ENCODE measurements around the gene EPS8L1. TPM values are rescaled to one million over a fixed set of nuclear protein-coding genes. Genes with fewer than 3 reads are reported as not detected.

EPS8L1 gene
- total RNA-seq, 1 experiment from 2014 or later: 62.1 TPM

GRCh38 chr19:55050749-55051532 is 24.7 kb upstream of the EPS8L1 start:
- Histone ChIP-seq H3K9me2 (ENCODE audit: insufficient read depth) (no peaks in the 10 kb centered on the region), H3K4me1 (ENCODE audit: control insufficient read depth in 1 of 2, insufficient read depth in 2 of 2, low read length in 2 of 2) (no peaks in the 10 kb centered on the region), H3K9me3 (ENCODE audit: control insufficient read depth in 1 of 2, insufficient read depth in 1 of 2, low read depth in 1 of 2, low read length in 2 of 2) (no peaks in the 10 kb centered on the region), H3K36me3 (ENCODE audit: control insufficient read depth in 1 of 2, insufficient read depth in 2 of 2, low read length in 2 of 2) (peaks cover 30 to 47% of the 10 kb centered on the region in 2 experiments), H3K27ac (ENCODE audit: low read depth, low read length) (no peak overlapping the region), H2AFZ (ENCODE audit: low read depth, low read length, poor library complexity, severe bottlenecking) (no peak overlapping the region), H3K79me2 (ENCODE audit: insufficient read depth, low read length) (peaks cover 53% of the 10 kb centered on the region), H4K20me1 (ENCODE audit: insufficient read depth) (no peaks in the 10 kb centered on the region), H3K27me3 (ENCODE audit: insufficient read depth, low read length) (no peaks in the 10 kb centered on the region), H3K9ac (ENCODE audit: low read length) (no peak overlapping the region), H3K4me3 (replicated peaks in 1 of 2; ENCODE audit: low read depth in 1 of 2, low read length in 2 of 2) (no peak overlapping the region), H3K4me2 (ENCODE audit: low read length) (no peak overlapping the region)
- no peak for DNase-seq (ENCODE audit: low read depth, low spot score)
- ChIA-PET POLR2A (no interaction called here), RAD21 (ENCODE audit: low non-redundant PET in 1 of 2, low total read pairs in 2 of 2, uncharacterized antibody in 2 of 2, unreplicated experiment in 2 of 2) (no interaction called here), CTCF (no interaction called here)
- BruUV-seq (replicated peaks): no TSS peak
- ATAC-seq: no peak
- intact Hi-C loops (cut with micrococcal nuclease): no loop called here
- TF ChIP-seq, protein P1, sequence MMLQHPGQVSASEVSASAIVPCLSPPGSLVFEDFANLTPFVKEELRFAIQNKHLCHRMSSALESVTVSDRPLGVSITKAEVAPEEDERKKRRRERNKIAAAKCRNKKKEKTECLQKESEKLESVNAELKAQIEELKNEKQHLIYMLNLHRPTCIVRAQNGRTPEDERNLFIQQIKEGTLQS (IDR thresholded peaks at IDR 0.05): no peak
- no peak for TF ChIP-seq SIN3A (IDR thresholded peaks at IDR 0.05; ENCODE audit: low read depth)
- no peak for TF ChIP-seq ZFX (IDR thresholded peaks at IDR 0.05)
- TF ChIP-seq JUND (IDR thresholded peaks at IDR 0.05): no peak
- TF ChIP-seq, protein P2, sequence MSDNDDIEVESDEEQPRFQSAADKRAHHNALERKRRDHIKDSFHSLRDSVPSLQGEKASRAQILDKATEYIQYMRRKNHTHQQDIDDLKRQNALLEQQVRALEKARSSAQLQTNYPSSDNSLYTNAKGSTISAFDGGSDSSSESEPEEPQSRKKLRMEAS (IDR thresholded peaks at IDR 0.05): no peak
- TF ChIP-seq EZH2 (IDR thresholded peaks at IDR 0.05): no peak
- no peak for TF ChIP-seq RAD21 (IDR thresholded peaks at IDR 0.05; ENCODE audit: low read depth)
- TF ChIP-seq, protein P3, sequence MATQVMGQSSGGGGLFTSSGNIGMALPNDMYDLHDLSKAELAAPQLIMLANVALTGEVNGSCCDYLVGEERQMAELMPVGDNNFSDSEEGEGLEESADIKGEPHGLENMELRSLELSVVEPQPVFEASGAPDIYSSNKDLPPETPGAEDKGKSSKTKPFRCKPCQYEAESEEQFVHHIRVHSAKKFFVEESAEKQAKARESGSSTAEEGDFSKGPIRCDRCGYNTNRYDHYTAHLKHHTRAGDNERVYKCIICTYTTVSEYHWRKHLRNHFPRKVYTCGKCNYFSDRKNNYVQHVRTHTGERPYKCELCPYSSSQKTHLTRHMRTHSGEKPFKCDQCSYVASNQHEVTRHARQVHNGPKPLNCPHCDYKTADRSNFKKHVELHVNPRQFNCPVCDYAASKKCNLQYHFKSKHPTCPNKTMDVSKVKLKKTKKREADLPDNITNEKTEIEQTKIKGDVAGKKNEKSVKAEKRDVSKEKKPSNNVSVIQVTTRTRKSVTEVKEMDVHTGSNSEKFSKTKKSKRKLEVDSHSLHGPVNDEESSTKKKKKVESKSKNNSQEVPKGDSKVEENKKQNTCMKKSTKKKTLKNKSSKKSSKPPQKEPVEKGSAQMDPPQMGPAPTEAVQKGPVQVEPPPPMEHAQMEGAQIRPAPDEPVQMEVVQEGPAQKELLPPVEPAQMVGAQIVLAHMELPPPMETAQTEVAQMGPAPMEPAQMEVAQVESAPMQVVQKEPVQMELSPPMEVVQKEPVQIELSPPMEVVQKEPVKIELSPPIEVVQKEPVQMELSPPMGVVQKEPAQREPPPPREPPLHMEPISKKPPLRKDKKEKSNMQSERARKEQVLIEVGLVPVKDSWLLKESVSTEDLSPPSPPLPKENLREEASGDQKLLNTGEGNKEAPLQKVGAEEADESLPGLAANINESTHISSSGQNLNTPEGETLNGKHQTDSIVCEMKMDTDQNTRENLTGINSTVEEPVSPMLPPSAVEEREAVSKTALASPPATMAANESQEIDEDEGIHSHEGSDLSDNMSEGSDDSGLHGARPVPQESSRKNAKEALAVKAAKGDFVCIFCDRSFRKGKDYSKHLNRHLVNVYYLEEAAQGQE (IDR thresholded peaks at IDR 0.05; ENCODE audit: low read depth): no peak
- TF ChIP-seq FOSL1 (IDR thresholded peaks at IDR 0.05; ENCODE audit: low read depth): no peak
- no peak for TF ChIP-seq EZH2phosphoT487 (IDR thresholded peaks at IDR 0.05; ENCODE audit: borderline replicate concordance)
- TF ChIP-seq POLR2A (IDR thresholded peaks at IDR 0.05; ENCODE audit: borderline replicate concordance, extremely low read depth, insufficient read depth, insufficient read length): no peak
- TF ChIP-seq TCF7L2 (IDR thresholded peaks at IDR 0.05; ENCODE audit: borderline replicate concordance, extremely low read depth, insufficient read depth, insufficient read length): no peak
- TF ChIP-seq CBX3 (IDR thresholded peaks at IDR 0.05; ENCODE audit: low read depth): no peak
- no peak for TF ChIP-seq YY1 (IDR thresholded peaks at IDR 0.05; ENCODE audit: extremely low read depth, insufficient replicate concordance, low read depth, low read length)
- no peak for TF ChIP-seq ZNF274 (IDR thresholded peaks at IDR 0.05; ENCODE audit: low read depth, low read length)
- TF ChIP-seq SRF (IDR thresholded peaks at IDR 0.05; ENCODE audit: low read depth): no peak
- no peak for TF ChIP-seq ELF1 (IDR thresholded peaks at IDR 0.05; ENCODE audit: borderline replicate concordance, low read depth)
- TF ChIP-seq POLR2AphosphoS5 (IDR thresholded peaks at IDR 0.05; ENCODE audit: low read depth, low read length): no peak
- TF ChIP-seq SP1 (IDR thresholded peaks at IDR 0.05; ENCODE audit: low read depth): no peak
- TF ChIP-seq CEBPB (IDR thresholded peaks at IDR 0.05; ENCODE audit: low read depth): no peak

Data from HCT116 (cell line).